GM10266 (cell line): ENCODE measurements around the gene PNLIPRP3.
"Not testable (repeated sequence)": the region's sequence is repeated elsewhere in the genome, so short reads cannot be mapped to it uniquely, and the experiment has no call there.

Source experiments
- DNase-seq: peaks from one replicate; pipeline ENCODE4 v3.0.0; 2012; ENCODE audit errors: extremely low spot score
- CTCF ChIP-seq: IDR thresholded peaks from 2 replicates; pipeline ENCODE4 v1.5.1; 2012; ENCODE audit warnings: mild to moderate bottlenecking, low read depth; ENCODE audit not compliant: control insufficient read depth, insufficient read depth; ENCODE audit errors: missing control alignments

PNLIPRP3 gene

GRCh38 chr10:116427671-116428070 is at the start of gene PNLIPRP3:
Gene PNLIPRP3 (plus strand): TSS chr10:116427847. CDS start chr10:116428013, 166 bp downstream.
- DNase-seq = no peak
- TF ChIP-seq CTCF = no peak

GRCh38 chr10:116382290-116382689 is 45.4 kb upstream of the PNLIPRP3 start:
- TF ChIP-seq CTCF = no peak

GRCh38 chr10:116385311-116385710 is 42.3 kb upstream of the PNLIPRP3 start:
- DNase-seq = no peak
- TF ChIP-seq CTCF = no peak

More at GRCh38 chr10:116382290-116382689, 45.4 kb upstream of the PNLIPRP3 start:
- DNase-seq = no peak

GRCh38 chr10:116385994-116386809 is 41.4 kb upstream of the PNLIPRP3 start:
- TF ChIP-seq CTCF = peak; percentile 39
- DNase-seq = no peak

GRCh38 chr10:116393246-116393831 is 34.3 kb upstream of the PNLIPRP3 start:
- not testable (repeated sequence) for DNase-seq

- no peak for TF ChIP-seq CTCF
- DNase-seq = no peak
Measured at GRCh38 chr10:116395223-116395985, 32.2 kb upstream of the PNLIPRP3 start.

GRCh38 chr10:116398224-116398623 is 29.4 kb upstream of the PNLIPRP3 start:
- TF ChIP-seq CTCF = no peak
- DNase-seq = no peak
